Left lung (tissue), 10 donors: ENCODE measurements around the gene MTHFSD. TPM values are rescaled to one million over a fixed set of nuclear protein-coding genes. Genes with fewer than 3 reads are reported as not detected.

Experiments used
- ATAC-seq: fragments of 200-7000 bp; cut with Tn5 transposase; one replicate; pipeline ENCODE4 v1.9.1; 2020; ENCODE audit warnings: moderate library complexity
- DNase-seq, 4 donors: peaks; one replicate each; pipeline ENCODE4 v3.0.0-alpha.2; 2013 to 2020
- H3K27ac ChIP-seq, 2 donors: fragments of 200-600 bp; sonication (generic) in 1 of 2; one replicate each; pipeline versions ENCODE4 v1.5.0 to v1.8.0; 2020 to 2021
- H3K27me3 ChIP-seq, 2 donors: fragments of 200-600 bp; sonication (generic) in 1 of 2; one replicate each; pipeline versions ENCODE4 v1.5.0 to v1.8.0; 2020 to 2021
- H3K36me3 ChIP-seq, 2 donors: fragments of 200-600 bp; sonication (generic) in 1 of 2; one replicate each; pipeline versions ENCODE4 v1.5.0 to v1.8.0; 2020 to 2021
- H3K4me1 ChIP-seq, 2 donors: fragments of 200-600 bp; one replicate each; pipeline ENCODE4 v1.8.0; 2021
- H3K4me3 ChIP-seq, 2 donors: fragments of 200-600 bp; sonication (generic) in 1 of 2; one replicate each; pipeline versions ENCODE4 v1.5.0 to v1.8.0; 2020 to 2021; ENCODE audit warnings: mild to moderate bottlenecking in 1 of 2
- H3K9me3 ChIP-seq, 2 donors: fragments of 200-600 bp; sonication (generic) in 1 of 2; one replicate each; pipeline versions ENCODE4 v1.5.0 to v1.8.0; 2020 to 2021
- intact Hi-C, 2 donors: fragments of 100-400 bp; cut with DNase I; formaldehyde crosslinking; loops; one replicate each; pipeline versions ENCODE4 v1.11.2 to v1.14.2; 2022
- polyA plus RNA-seq, 6 donors: library from polyadenylated mRNA; unstranded; fragments of 120-200 nt; gene quantifications; one replicate each; pipeline ENCODE4 v1.2.1, GENCODE V29; 2013; ENCODE audit not compliant: insufficient read length in 6 of 6
- total RNA-seq, 2 donors: library from RNA; stranded (reverse); fragmentation: NEBNext Ultra II Directional; extraction: Animal tissue kit (Norgen Biotek cat#: 25700); gene quantifications; one replicate each; pipeline ENCODE4 v1.2.1, GENCODE V29; 2021
- TF ChIP-seq, protein P1 (sequence below), 2 donors: fragments of 200-600 bp; sonication (generic) in 1 of 2; IDR thresholded peaks; one replicate each; pipeline versions ENCODE4 v1.5.0 to v1.8.0; 2021; ENCODE audit warnings: antibody characterized with exemption in 2 of 2
- donor health status: DM: no; HTN: yes; CAD: no.
- donor health status: DM: no; HTN: no; CAD: no.

The MTHFSD gene
- total and polyA plus RNA-seq, 8 donors = 19.7 to 32.5 (median 28.5) TPM

DNA sequence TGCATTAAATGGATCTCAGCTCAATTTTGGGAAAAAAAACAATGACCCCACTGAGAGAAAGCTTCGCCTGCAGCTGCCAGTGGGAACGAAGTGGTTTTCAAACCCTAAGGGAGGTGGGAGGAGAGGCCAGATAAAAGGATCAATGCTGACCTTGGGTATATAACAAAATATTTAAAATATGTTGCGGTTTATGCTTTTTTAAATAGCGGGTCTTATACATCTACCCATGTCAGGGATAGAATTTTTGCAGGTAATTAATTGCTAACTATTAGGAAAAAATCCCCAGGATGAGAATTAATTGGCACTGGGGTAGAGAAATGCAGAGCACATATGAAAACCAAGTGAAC, 55.6 kb downstream of the MTHFSD start:
- H3K27me3 ChIP-seq = peaks cover 85 to 100% of the 10 kb centered on the region in 2 donors
- intact Hi-C loops = no loop called here
- no peaks in the 10 kb centered on the region for H3K9me3 ChIP-seq
- peak overlapping the region in 1 of 2 donors; percentile 2 for H3K4me3 ChIP-seq
- no peaks in the 10 kb centered on the region for H3K4me1 ChIP-seq
- no peak for ATAC-seq
- H3K27ac ChIP-seq = peak overlapping the region; percentile 70 to 72
- DNase-seq = no peak
- H3K36me3 ChIP-seq = no peaks in the 10 kb centered on the region
- TF ChIP-seq, protein P1, sequence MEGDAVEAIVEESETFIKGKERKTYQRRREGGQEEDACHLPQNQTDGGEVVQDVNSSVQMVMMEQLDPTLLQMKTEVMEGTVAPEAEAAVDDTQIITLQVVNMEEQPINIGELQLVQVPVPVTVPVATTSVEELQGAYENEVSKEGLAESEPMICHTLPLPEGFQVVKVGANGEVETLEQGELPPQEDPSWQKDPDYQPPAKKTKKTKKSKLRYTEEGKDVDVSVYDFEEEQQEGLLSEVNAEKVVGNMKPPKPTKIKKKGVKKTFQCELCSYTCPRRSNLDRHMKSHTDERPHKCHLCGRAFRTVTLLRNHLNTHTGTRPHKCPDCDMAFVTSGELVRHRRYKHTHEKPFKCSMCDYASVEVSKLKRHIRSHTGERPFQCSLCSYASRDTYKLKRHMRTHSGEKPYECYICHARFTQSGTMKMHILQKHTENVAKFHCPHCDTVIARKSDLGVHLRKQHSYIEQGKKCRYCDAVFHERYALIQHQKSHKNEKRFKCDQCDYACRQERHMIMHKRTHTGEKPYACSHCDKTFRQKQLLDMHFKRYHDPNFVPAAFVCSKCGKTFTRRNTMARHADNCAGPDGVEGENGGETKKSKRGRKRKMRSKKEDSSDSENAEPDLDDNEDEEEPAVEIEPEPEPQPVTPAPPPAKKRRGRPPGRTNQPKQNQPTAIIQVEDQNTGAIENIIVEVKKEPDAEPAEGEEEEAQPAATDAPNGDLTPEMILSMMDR (IDR thresholded peaks at IDR 0.05) = no peak

DNA sequence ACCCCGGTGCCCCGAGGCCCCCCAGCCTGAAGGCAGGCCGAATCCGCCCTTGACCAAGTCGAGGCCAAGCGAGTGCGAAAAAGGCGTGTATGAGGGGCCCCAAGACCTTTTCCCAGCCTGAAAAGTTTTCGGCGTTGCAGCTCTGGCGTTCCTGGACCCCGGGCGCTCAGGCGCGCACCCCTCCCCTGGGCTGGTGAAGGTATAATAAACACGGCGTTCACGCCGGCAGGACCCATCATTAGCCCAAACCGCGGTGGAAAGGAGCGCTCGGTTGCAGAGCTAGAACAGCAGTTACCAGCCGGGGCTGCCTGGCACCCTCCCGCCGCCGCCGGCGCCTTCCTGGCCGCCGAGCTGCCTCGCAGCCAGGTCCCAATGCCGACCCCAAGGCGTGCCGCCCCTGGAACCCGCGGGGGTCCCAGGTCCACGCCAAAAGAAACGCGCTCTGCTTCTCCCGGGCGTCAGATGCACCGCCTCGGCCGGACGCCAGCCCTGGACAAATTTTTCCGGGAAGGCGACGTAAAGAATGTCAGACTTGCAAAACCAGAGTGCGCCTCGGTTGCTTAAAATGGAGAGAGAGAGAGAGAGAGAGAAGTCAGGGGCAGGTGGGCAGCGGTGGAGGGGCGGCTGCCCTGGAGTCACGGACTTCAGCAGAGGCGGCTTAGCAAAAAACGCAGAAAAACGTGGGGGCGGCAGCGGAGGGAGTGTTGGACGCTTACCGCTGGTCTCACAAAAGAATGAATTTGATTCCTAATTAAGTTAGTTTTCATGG, 56.2 kb downstream of the MTHFSD start:
- no peaks in the 10 kb centered on the region for H3K4me1 ChIP-seq
- H3K36me3 ChIP-seq = no peaks in the 10 kb centered on the region
- intact Hi-C loops = no loop called here
- peak overlapping the region; percentile 70 to 72 for H3K27ac ChIP-seq
- DNase-seq = no peak
- H3K4me3 ChIP-seq = peak overlapping the region; percentile 2 to 33
- H3K27me3 ChIP-seq = peaks cover 84 to 100% of the 10 kb centered on the region in 2 donors
- H3K9me3 ChIP-seq = no peaks in the 10 kb centered on the region
- ATAC-seq = no peak
- TF ChIP-seq, protein P1 (IDR thresholded peaks at IDR 0.05) = no peak

- H3K27me3 ChIP-seq = peaks cover 78 to 100% of the 10 kb centered on the region in 2 donors
- no peak for DNase-seq
- H3K4me1 ChIP-seq = no peaks in the 10 kb centered on the region
- ATAC-seq = no peak
- peak overlapping the region; percentile 70 to 72 for H3K27ac ChIP-seq
- H3K4me3 ChIP-seq = peak overlapping the region; percentile 4 to 33
- H3K36me3 ChIP-seq = no peaks in the 10 kb centered on the region
- intact Hi-C loops = no loop called here
- TF ChIP-seq, protein P1 (IDR thresholded peaks at IDR 0.05) = no peak
- H3K9me3 ChIP-seq = no peaks in the 10 kb centered on the region
These were observed 56.8 kb downstream of the MTHFSD start for GRCh38 chr16:86498155-86498670.

- Histone ChIP-seq H3K36me3 (no peaks in the 10 kb centered on the region), H3K4me1 (peaks cover 0 to 3% of the 10 kb centered on the region in 2 donors), H3K9me3 (no peaks in the 10 kb centered on the region), H3K27me3 (peaks cover 72 to 100% of the 10 kb centered on the region in 2 donors), H3K27ac (peak overlapping the region; percentile 70 to 72), H3K4me3 (peak overlapping the region; percentile 4 to 33)
- no peak for DNase-seq
- ATAC-seq = no peak
- TF ChIP-seq, protein P1 (IDR thresholded peaks at IDR 0.05) = no peak
- intact Hi-C loops = no loop called here
These were observed 57.4 kb downstream of the MTHFSD start for GRCh38 chr16:86497551-86498021.

GRCh38 chr16:86496929-86497461, 58.0 kb downstream of the MTHFSD start:
- Histone ChIP-seq H3K27me3 (peaks cover 72 to 100% of the 10 kb centered on the region in 2 donors), H3K4me1 (peaks cover 0 to 5% of the 10 kb centered on the region in 2 donors), H3K9me3 (no peaks in the 10 kb centered on the region), H3K36me3 (no peaks in the 10 kb centered on the region), H3K4me3 (peak overlapping the region; percentile 4 to 33), H3K27ac (peak overlapping the region; percentile 70 to 72)
- ATAC-seq (no peak), DNase-seq (no peak)
- intact Hi-C loops = no loop called here
- TF ChIP-seq, protein P1 (IDR thresholded peaks at IDR 0.05) = no peak
